Inferior parietal cortex (tissue), 1 donor: ENCODE measurements around the gene PI16.

Experiments
- DNase-seq: peaks from one replicate; pipeline ENCODE4 v3.0.0-alpha.2; 2016; ENCODE audit errors: extremely low spot score

PI16 gene

GRCh38 chr6:36957773-36958271, 3.3 kb downstream of the PI16 start:
- no peak for DNase-seq

GRCh38 chr6:36958775-36959554, 4.4 kb downstream of the PI16 start:
- no peak for DNase-seq

- no peak for DNase-seq
Measured at GRCh38 chr6:36959555-36960250, 5.2 kb downstream of the PI16 start.

- DNase-seq = no peak
Measured at GRCh38 chr6:36961441-36962435, 7.2 kb downstream of the PI16 start.

GRCh38 chr6:36962874-36963273, 8.3 kb downstream of the PI16 start:
- peak; percentile 62 for DNase-seq

- no peak for DNase-seq
Measured at GRCh38 chr6:36963451-36964290, 9.1 kb downstream of the PI16 start.

- DNase-seq = no peak
Measured at GRCh38 chr6:36964349-36964748, 9.8 kb downstream of the PI16 start.

GRCh38 chr6:36964908-36965307, 10.4 kb downstream of the PI16 start:
- DNase-seq = no peak

- no peak for DNase-seq
Measured at GRCh38 chr6:36967301-36967700, 12.8 kb downstream of the PI16 start.

- DNase-seq = no peak
Measured at GRCh38 chr6:36967757-36968156, 13.2 kb downstream of the PI16 start.

GRCh38 chr6:36968266-36968977, 13.9 kb downstream of the PI16 start:
- no peak for DNase-seq

GRCh38 chr6:36969240-36969691, 14.7 kb downstream of the PI16 start:
- no peak for DNase-seq

- no peak for DNase-seq
Measured at GRCh38 chr6:36969988-36970891, 15.7 kb downstream of the PI16 start.

- DNase-seq = no peak
Measured at GRCh38 chr6:36970892-36971842, 16.6 kb downstream of the PI16 start.

- no peak for DNase-seq
Measured at GRCh38 chr6:36971921-36972673, 17.6 kb downstream of the PI16 start.

- no peak for DNase-seq
Measured at GRCh38 chr6:36973190-36973589, 18.7 kb downstream of the PI16 start.

- DNase-seq = no peak
Measured at GRCh38 chr6:36973647-36974046, 19.1 kb downstream of the PI16 start.
